ENCODE data around the gene CORO6. TPM values are rescaled to one million over a fixed set of nuclear protein-coding genes. Genes with fewer than 3 reads are reported as not detected.

Gene CORO6
- total RNA-seq, result 0.86 and 3.5 TPM in 2 replicates

DNA sequence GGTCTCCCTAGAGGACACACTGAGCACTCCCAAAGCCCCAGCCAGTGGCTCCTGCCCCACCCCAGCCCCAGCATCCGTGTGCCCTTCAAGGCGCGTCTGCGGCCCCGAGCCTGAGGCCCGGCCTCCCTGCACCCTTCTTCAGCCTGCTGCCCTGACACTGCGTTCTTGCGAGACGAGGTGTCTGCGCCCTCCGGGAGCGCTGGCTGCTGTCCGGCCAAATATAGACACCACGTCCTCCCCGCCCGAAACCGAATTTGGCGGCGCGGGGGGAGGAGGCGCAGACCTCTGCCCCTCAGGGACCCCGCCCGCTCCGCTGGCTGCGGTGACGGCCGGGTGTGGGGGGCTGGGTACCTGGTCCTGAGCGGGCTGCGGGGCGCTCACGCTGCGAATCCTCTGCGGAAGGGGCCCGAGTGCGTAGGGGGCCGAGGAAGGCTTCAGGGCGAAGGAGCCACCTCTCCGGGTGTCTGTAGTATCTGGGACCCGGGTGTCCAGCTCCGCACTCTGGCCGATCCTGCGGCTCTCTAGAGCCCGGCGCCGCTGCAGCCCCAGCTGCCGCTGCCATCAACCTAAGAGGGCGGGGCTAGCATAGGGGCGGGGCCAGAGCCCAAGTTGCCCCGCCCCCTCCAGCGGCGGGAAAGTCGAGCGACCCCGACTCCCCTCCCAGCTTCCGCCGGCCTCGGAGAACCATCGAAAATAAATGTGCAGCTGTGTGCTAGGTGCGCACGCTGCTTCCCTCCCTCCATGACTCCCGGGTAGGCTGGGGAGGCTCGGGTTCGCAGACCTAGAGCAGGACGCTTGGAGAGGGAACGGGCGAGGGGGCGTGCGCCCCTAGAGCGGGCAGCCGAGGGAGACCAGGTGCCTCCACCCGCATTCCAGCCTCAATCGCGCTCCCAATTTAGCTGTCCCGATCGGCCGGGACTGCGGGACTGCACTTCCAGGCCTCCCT, at the start of gene CORO6:
Gene CORO6 (minus strand): TSS at position 576 of the 946 bp plus-strand sequence. CDS start 1,491 bp downstream, outside the sequence.

DNA sequence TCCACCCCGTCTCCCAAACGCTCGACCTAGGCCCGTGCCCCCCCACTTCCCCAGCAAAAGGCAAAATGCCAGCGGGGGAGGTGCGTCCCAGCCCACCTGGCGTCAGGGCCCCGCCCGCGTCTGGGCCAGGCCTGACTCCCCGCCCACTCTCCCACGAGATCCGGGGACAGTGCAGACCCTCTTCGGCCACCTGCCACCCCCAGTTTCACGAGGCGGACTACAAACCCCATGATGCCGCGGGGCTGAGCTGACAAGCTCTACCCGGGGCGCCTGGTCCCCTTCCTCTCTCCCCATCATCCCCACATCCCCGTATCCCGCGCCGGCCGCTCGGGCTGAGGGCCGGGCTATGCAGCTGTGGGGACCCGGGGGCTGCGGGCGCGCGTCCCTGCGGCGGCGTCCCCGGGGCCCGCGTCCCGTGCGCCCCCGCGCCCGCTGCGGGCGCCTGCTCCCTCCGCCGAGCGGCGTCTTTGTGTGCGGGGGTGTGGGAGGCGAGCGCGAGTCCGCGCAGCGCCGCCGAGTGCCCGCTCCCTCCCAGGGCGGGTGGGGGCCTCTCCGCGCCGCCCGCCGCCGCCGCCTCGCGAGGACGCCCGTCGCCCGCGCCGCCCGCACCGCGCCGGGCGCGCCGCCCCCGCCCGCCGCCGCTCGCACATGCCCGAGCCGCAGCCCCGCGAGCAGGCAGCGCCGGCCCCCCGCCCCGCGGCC, 29.7 kb downstream of the CORO6 start, which contains the start of gene ANKRD13B:
Gene ANKRD13B (plus strand): TSS at position 283 of the 702 bp plus-strand sequence. CDS start 490 bp downstream, outside the sequence.

DNA sequence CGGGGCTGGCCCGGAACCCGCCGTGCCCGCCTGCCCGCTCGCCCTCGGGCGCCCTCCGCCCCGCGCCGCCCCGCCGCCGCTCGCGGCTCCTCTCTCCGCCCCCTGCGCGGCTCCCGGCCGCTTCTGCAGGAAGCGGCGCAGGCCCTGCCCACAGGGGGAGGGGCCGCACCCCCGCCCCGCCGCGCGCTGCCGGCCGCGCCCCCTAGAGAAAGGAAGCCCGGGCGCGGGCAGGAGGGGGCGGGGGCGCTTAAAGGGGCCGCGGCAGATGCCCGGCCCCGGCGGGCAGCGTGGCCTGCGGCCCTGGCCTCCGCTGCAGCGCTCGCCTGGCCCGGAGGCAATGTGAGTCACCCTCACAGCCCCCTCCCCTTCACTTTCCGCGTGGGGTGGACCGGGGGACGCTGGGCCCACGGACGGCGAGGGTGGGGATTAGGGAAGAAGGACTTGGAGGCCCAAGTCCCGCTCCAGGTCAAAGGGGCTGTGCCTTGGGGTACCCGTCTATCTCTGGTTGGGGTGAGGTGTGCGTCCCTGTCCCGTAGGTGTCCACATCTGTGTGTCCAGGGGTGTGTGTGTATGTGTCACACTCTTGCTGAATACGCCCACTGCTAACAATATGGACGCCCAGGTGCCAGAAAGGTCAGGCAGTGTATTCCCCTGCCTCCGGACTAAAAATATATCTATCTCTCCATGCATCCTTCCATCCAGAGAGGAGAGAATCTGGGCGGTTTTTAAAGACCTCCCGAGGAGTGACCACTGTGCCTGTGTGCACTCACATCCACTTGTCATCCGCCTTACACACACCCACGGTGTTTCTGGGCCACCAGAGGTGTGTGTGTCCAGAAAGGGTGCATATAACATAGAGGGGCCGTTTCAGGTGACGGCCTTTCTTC, 32.9 kb downstream of the CORO6 start, which contains the start of gene GIT1:
Gene GIT1 (minus strand): TSS at position 125 of the 887 bp plus-strand sequence. CDS start 270 bp downstream, outside the sequence.

DNA sequence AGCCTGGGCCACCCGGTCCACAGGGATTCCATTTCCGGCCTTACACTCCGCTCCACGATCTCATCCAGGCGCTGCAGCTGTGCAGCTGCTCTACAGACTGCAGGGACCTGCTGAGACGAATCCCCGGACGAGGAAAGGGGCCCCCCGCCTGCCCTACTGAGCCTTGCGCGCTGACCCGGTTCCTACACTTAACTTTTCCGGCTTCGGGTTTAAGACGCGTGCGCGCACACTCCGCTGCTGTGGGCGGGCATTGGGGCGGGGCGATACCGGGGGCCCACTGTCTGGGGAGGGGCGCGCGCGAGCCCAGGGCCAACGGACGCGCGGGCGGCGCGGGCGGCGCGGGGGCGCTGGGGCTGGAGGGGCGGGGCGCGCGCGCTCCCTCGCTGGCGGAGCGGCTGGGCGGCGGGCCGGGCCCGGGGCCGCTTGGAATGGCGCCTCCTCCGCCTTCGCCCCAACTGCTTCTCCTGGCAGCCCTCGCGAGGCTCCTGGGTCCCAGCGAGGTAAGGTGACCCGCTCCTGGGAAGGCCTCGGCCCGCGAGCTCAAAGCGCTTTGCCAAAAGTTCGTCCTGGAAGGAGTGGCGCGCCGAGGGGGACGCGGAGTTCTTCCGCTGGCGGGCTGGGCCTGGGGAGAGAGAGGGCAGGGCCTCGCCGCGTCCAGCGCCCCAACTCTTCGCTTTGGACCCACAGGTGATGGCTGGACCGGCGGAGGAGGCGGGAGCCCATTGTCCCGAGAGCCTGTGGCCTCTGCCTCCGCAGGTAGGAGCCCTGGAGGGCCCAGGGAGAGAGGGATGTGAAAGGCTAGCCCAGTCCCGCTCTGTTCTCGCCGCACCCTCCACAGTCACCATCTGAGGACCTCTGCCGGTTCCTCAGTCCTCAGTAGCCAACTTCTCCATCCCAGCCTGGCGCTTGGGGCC, 54.1 kb downstream of the CORO6 start, which contains the start of gene TP53I13:
Gene TP53I13 (plus strand): TSS at position 371 of the 914 bp plus-strand sequence. CDS start 58 bp downstream, at position 429.

DNA sequence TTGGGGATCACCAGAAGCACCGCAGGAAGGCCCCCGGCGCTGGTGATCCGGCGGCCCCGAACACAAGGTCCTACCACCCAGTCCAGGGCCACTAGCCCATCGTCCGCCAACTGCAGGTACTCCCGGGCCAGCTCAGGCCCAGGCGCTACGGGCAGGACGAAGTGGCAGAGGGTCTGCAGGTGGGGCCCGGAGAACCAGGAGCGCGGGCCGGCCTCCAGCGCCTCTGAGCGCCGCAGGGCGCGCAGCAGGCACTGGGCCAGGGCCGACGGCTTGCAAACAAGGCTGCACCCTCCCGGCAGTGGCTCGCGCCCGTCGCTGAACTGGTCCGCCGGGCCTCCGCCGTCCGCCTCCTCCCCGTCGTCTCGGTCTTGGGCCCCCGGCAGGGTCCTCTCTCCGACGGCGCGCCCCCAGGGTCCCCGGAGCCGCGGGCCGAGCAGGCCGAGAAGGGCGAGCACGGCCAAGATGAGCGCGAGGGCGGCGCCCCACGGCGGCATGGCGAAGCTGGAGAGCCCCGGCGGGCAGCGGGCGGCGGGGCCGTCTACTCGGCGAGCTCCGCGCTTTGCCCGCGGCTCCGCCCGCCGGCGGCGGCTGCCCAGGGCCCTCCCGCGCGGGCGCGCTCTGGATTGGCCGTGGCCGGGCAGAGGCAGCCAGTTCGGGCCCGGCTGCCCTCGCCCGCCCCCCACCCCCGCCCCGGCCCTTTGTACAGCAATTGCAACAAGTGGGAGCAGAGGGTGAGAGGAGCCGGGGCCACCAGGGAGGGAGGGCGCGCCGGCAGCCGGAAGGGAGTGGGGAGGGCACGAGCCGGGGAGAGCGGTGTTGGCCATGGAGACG, 56.0 kb downstream of the CORO6 start, which contains the start of gene ABHD15:
Gene ABHD15 (minus strand): TSS at position 565 of the 831 bp plus-strand sequence. CDS start 71 bp downstream, at position 494.

Other genes starting within 250 kb of the CORO6 start
- gene TAOK1, start 232.5 kb downstream of the CORO6 start, total RNA-seq, result 48.1 and 58.1 TPM in 2 replicates
- gene ABHD15, start 55.9 kb downstream of the CORO6 start, total RNA-seq, result 5.0 and 5.2 TPM in 2 replicates
- gene TP53I13, start 54.2 kb downstream of the CORO6 start, total RNA-seq, result 18.7 and 19.2 TPM in 2 replicates
- 30.1 and 34.1 TPM in 2 replicates for gene GIT1, start 33.3 kb downstream of the CORO6 start, total RNA-seq
- gene ANKRD13B, start 29.8 kb downstream of the CORO6 start, total RNA-seq, result 2.1 and 4.8 TPM in 2 replicates